Nephron (organoid): ENCODE data around the gene FAM184B.

Source experiments
- H3K27ac Mint-ChIP-seq, 3 experiments: 2 replicates each; pipeline ENCODE4 v1.8.0; 2020; ENCODE audit warnings: mixed read lengths in 3 of 3, mild to moderate bottlenecking in 2 of 3, moderate library complexity in 1 of 3
- H3K27me3 Mint-ChIP-seq: 2 replicates; pipeline ENCODE4 v1.8.0; 2021; ENCODE audit warnings: low read depth, mild to moderate bottlenecking, moderate library complexity, mixed read lengths
- H3K36me3 Mint-ChIP-seq: 2 replicates; pipeline ENCODE4 v1.8.0; 2020; ENCODE audit warnings: low read depth, mixed read lengths
- H3K4me1 Mint-ChIP-seq: 2 replicates; pipeline ENCODE4 v1.8.0; 2020; ENCODE audit warnings: mixed read lengths
- H3K4me3 Mint-ChIP-seq, 3 experiments: 2 replicates each; pipeline ENCODE4 v1.8.0; 2020; ENCODE audit warnings: mild to moderate bottlenecking in 3 of 3, mixed read lengths in 3 of 3, moderate library complexity in 2 of 3
- H3K9me3 Mint-ChIP-seq: 2 replicates; pipeline ENCODE4 v1.8.0; 2020; ENCODE audit warnings: mixed read lengths
- CTCF ChIP-seq, 3 experiments: fragments of 200-600 bp; sonication (generic); IDR thresholded peaks; one replicate each; pipeline ENCODE4 v1.5.0; 2021; ENCODE audit warnings: antibody characterized with exemption in 3 of 3; ENCODE audit not compliant: unreplicated experiment in 3 of 3

The FAM184B gene

GRCh38 chr4:17757621-17758020 lies 23.8 kb downstream of the FAM184B start:
- no peaks in the 10 kb centered on the region for H3K4me1 Mint-ChIP-seq

GRCh38 chr4:17753646-17754045 lies 27.8 kb downstream of the FAM184B start:
- no peaks in the 10 kb centered on the region for H3K36me3 Mint-ChIP-seq
- no peak overlapping the region for H3K4me3 Mint-ChIP-seq
- no peak overlapping the region for H3K27ac Mint-ChIP-seq
- no peak for TF ChIP-seq CTCF (IDR thresholded peaks at IDR 0.05; ENCODE audit: unreplicated experiment in 3 of 3)
- H3K9me3 Mint-ChIP-seq: no peaks in the 10 kb centered on the region
- no peaks in the 10 kb centered on the region for H3K4me1 Mint-ChIP-seq
- peaks cover 14% of the 10 kb centered on the region for H3K27me3 Mint-ChIP-seq

More at GRCh38 chr4:17757621-17758020, 23.8 kb downstream of the FAM184B start:
- peaks cover 17% of the 10 kb centered on the region for H3K27me3 Mint-ChIP-seq
- H3K9me3 Mint-ChIP-seq: no peaks in the 10 kb centered on the region
- no peak overlapping the region for H3K4me3 Mint-ChIP-seq
- TF ChIP-seq CTCF (IDR thresholded peaks at IDR 0.05; ENCODE audit: unreplicated experiment in 3 of 3): no peak
- no peak overlapping the region for H3K27ac Mint-ChIP-seq
- H3K36me3 Mint-ChIP-seq: no peaks in the 10 kb centered on the region

- H3K9me3 Mint-ChIP-seq: no peaks in the 10 kb centered on the region
- H3K4me3 Mint-ChIP-seq: no peak overlapping the region
- H3K4me1 Mint-ChIP-seq: no peaks in the 10 kb centered on the region
- TF ChIP-seq CTCF (IDR thresholded peaks at IDR 0.05; ENCODE audit: unreplicated experiment in 3 of 3): no peak
- H3K27me3 Mint-ChIP-seq: peaks cover 13% of the 10 kb centered on the region
- no peaks in the 10 kb centered on the region for H3K36me3 Mint-ChIP-seq
- H3K27ac Mint-ChIP-seq: no peak overlapping the region
Measured at GRCh38 chr4:17740702-17741101, 40.7 kb downstream of the FAM184B start.

GRCh38 chr4:17736484-17736883 lies 44.9 kb downstream of the FAM184B start:
- Mint-ChIP-seq H3K27me3 (no peaks in the 10 kb centered on the region), H3K9me3 (peaks cover 6% of the 10 kb centered on the region), H3K36me3 (no peaks in the 10 kb centered on the region), H3K4me1 (no peaks in the 10 kb centered on the region), H3K27ac (no peak overlapping the region), H3K4me3 (no peak overlapping the region)
- TF ChIP-seq CTCF (IDR thresholded peaks at IDR 0.05; ENCODE audit: unreplicated experiment in 3 of 3): no peak

- H3K4me3 Mint-ChIP-seq: no peak overlapping the region
Measured at GRCh38 chr4:17726911-17727310, 54.5 kb downstream of the FAM184B start.

More at GRCh38 chr4:17726911-17727310, 54.5 kb downstream of the FAM184B start:
- TF ChIP-seq CTCF (IDR thresholded peaks at IDR 0.05; ENCODE audit: unreplicated experiment in 3 of 3): no peak
- H3K4me1 Mint-ChIP-seq: no peaks in the 10 kb centered on the region
- H3K36me3 Mint-ChIP-seq: no peaks in the 10 kb centered on the region
- no peak overlapping the region for H3K27ac Mint-ChIP-seq
- peaks cover 12% of the 10 kb centered on the region for H3K27me3 Mint-ChIP-seq
- peaks cover 19% of the 10 kb centered on the region for H3K9me3 Mint-ChIP-seq
